Adipose tissue (tissue), 3 donors: Measurements from ENCODE around the gene UBE3C. TPM values are rescaled to one million over a fixed set of nuclear protein-coding genes. Genes with fewer than 3 reads are reported as not detected.
"Not testable (repeated sequence)": the region's sequence is repeated elsewhere in the genome, so short reads cannot be mapped to it uniquely, and the experiment has no call there.

Experiments
- H3K27ac ChIP-seq: one replicate; pipeline ENCODE4 v1.5.1; 2013; ENCODE audit warnings: low read depth, low read length
- WGBS, 3 donors: extraction: QIAGEN DNeasy Blood & Tissue Kit; methylation state at CpG; one replicate each; pipeline ENCODE4 v1.1.7; 2013; 5-methylcytosine and 5-hydroxymethylcytosine counted together
- polyA plus RNA-seq, 3 donors: library from polyadenylated mRNA; stranded (reverse); fragments of 200-250 nt; gene quantifications; one replicate each; pipeline ENCODE4 v1.2.3, GENCODE V29; 2013
- donor health status: healthy with polysubstance abuse.
- donor health status: Bipolar disorder and iron deficiency.
- donor health status: healthy.

Gene UBE3C
- polyA plus RNA-seq, 3 donors, result 15.6 to 33.2 (median 27.6) TPM

DNA sequence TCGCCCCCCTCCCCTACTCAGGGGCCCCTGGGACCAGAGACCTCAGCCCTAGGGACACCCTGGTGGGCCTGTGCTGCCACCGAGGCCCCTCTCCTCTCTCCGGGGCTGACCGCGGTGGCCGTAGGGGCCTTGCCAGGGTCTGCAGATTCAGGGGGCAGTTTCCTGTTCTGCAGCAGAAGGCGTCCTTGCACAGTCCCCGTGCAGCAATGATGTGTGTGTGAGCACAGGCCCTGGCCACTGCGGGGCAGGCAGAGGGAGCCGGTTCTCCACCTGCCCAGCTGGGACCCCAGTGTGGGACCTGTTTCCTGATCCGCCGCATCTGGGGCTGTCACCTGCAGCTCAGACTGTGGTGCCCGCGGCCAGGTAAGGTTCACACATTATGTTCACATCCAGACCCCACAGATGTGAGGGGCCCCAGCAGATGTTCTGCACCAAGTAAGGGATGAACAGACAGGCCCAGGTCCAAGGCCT is 137.4 kb downstream of the UBE3C start:
- 69 to 74% (median 72%) methylated on average over 14 of the region's 14 CpGs for WGBS, 3 donors
- H3K27ac ChIP-seq, result no peak overlapping the region

DNA sequence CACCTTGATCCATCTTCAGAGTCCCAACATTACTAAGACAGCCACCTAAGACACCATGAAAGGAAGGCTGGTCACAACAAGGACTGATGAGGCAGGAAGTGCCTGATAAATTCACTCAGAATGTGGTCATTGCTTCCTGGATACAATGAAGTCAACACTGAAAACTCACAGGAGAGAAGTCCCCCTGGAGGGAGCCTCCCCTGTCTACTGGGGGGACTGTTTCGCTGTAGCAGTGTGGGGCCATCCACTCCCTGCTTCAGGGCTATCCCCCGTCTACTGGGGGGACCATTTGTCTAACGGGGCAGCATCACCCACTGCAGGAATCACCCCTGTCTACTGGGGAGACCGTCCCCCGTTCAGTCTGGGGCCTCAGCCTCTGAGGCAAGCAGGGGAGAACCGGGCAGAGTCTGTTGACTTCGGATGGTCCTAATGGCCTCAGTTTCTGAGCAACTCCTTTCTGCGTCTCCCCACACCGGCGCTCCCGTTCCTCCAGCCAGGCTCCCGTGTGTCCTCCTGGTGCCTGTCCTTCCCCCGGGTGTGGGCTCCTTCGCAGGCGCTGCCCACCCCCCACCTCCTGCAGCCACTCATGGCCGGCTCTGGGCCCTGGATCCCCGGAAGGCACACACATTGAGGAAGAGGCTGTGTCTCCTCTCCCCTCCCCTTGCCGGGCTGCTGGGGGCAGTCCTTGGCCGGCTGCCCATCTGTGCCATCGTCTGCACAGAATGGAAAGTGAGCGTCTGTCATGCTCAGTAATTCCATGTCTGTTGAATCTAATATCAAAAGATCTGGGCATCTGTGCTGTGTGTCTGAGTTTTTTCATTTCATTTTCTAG is 138.2 kb downstream of the UBE3C start:
- WGBS, 3 donors, result 39 to 47% (median 41%) methylated on average over 20 to 21 of the region's 21 CpGs
- H3K27ac ChIP-seq, result no peak overlapping the region

DNA sequence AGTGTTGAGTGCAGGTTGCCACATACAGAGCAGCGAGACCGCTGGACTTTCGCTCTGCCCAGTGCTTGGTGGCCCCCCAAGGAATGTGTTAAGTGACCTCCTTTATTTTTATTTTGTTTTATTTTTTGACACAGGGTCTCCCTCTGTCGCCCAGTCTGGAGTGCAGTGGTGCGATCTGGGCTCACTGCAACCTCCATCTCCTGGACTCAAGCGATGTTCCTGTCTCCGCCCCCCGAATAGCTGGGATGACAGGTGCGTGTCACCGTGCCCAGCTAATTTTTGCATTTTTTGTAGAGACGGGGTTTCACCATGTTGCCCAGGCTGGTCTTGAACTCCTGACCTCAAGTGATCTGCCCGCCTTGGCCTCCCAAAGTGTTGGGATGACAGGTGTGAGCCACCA is 138.8 kb downstream of the UBE3C start:
- not testable (repeated sequence) for H3K27ac ChIP-seq
- 87 to 93% (median 91%) methylated on average over 12 of the region's 12 CpGs for WGBS, 3 donors

DNA sequence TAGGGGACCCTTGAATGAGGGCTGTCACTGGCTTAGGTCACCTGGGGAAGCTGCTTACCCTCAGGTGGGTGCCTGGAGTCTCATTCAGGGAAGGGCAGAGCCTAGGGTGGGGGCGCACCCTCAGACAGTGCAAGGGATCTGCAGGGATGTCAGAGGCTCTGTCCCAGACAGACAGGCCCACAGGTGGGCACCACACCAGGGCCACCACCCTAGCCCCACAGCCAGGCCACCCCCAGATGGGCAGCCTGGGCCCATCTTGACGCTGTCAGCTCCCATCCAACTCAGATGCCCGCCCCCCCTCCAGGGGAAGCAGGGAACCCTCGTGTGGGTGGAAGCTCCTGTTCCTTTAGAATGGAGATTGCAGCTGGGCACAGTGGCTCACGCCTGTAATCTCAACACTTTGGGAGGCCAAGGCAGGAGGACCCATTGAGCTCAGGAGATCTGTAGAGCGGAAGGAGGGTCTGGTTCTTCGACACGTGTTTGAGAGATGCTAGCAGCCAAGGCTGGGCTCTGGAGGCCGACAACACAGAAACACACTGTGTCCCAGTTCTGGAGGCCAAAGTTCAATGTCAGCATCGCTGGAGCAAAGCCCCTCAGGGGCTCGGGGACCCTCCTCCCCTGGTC is 139.6 kb downstream of the UBE3C start:
- WGBS, 3 donors, result 81 to 83% (median 83%) methylated on average over 11 of the region's 11 CpGs
- H3K27ac ChIP-seq, result no peak overlapping the region

DNA sequence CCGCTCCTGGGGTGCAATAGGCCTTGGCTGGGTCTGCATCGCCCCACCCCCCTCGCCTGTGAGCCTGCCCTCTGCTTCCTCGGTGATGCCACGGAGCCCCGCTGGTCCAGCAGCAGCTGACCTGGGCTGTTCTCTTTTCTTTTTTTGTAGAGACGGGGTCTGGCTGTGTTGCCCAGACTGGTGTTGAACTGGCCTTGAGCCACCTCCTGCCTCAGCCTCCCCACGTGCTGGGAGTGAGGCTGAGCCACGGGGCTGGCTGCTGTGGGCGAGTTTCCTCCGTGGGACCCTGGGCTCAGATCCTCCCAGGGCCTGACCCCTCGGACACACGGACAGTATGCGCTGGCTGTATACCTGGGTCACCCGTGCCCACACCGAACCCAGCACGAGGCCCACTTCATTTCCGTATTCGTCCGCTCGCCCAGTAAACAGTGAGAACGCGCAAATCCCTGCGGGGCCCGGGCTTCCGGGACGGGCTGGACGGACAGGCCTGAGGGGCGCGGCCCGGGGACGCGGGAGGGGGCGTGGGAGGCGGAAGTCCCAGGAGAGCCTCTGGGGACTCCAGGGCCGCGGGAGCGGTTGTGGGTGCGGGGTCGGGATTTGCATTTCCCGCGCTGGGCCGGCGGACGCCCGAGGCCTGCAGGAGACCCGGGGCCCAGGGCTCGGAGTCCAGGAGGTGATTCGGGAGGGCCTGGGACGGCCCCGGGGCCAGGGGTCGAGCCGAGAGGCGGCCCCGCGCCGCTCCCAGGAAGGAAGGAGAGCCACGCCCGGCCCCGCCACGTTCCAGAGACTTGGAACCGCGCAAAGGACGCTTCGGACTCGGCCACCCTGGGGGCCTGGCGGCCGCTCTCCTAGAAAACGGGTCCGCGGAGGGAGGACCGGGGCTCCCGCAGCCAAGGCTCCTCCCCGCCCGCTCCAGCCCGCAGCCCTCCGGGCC is 140.3 kb downstream of the UBE3C start:
- H3K27ac ChIP-seq, result no peak overlapping the region
- WGBS, 3 donors, result 21 to 27% (median 21%) methylated on average over 54 to 77 of the region's 77 CpGs

DNA sequence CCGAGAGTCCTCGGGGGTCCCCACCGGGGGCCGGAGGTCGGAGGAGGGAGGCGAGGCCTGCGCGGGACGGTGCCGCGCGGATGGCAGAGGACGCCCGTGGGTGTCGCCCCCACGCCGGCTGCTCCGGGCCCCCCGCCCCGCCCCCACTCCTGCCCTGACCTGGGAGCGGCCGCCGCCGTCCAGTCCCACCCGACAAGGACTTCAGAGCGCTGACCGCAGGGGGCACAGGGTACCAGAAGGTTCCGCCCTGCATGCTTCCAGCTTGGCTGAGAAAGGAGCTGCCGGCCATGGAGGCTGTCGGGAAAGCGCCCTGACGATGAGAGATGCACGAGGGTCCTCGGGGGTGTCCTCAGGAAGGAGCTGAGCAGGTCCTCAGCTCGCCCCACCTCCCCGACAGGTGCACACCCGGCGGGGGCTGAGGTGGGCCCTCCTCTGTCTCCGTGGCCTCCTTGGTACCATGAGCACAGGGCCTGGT is 141.1 kb downstream of the UBE3C start:
- no peak overlapping the region for H3K27ac ChIP-seq
- whole genome bisulfite sequencing, 3 donors, result 21 to 31% (median 22%) methylated on average over 31 to 39 of the region's 39 CpGs

DNA sequence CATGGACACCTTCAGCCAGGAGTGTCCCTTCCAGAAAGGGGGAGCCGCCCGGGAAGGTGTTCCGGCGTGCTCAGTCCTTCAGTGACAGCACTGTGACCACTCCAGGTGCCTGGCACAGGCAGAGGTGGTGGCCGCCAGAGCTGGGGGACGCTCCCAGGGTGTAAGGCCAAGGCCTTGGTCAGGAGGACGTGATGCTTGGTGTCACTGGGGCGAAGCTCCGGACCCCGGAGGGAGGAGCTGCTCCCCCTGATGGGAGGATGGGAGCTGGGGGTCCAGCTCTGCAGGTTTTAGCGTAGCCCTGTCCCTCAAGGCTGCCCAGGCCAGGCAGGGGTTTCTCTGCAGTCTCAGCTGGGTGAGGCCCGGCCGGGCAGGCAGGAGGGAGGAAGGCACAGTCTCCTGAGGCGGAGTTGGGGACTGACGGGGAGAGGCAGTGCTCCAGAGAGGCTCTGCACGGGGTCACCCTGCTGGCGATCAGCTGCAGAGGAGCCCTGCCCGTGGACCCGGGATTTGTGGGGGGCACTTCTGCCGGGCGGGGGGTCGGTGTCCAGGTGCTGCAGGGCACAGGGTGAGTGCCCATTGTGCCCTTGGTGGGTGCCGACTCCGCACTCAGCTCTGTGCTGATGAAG is 141.6 kb downstream of the UBE3C start:
- WGBS, 3 donors, result 94 to 96% (median 95%) methylated on average over 22 to 24 of the region's 24 CpGs
- no peak overlapping the region for H3K27ac ChIP-seq

DNA sequence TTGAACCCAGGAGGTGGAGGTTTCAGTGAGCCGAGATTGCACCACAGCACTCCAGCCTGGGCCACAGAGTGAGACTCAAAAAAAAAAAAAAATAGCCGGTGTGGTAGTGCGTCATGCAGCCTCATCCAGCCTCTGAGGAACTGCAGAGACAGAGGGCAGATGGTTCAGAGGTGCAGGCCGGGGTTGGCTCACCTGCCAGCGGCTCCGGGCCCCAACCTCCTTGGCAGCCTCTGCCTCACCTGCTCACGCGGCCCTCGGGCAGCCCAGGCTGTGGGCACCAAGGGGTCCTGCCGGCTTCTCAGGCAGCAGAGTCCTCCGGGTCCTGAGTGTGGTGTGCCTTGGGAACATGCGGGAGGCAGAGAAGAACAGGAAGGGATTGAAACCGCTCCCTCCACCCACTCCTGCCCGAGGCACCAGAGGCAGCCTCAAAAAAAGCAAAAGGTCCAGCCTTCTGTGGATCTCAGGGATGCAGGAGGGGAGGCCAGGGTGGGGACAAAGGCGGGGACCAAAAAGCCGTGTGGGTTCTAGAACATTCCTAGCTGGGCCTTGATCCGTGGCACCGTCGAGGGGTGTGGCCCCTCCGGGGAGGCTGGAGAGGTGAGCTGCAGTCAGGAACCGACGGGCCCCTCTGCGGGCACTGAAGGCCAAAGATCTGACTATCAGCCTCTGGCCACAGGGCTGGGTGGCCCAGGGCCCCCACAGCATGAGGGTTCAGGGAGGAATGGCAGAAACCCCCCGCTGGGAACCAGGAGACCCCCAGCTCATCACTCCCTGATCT is 142.7 kb downstream of the UBE3C start:
- whole genome bisulfite sequencing, 3 donors, result 85 to 92% (median 90%) methylated on average over 24 of the region's 24 CpGs
- H3K27ac ChIP-seq, result no peak overlapping the region

DNA sequence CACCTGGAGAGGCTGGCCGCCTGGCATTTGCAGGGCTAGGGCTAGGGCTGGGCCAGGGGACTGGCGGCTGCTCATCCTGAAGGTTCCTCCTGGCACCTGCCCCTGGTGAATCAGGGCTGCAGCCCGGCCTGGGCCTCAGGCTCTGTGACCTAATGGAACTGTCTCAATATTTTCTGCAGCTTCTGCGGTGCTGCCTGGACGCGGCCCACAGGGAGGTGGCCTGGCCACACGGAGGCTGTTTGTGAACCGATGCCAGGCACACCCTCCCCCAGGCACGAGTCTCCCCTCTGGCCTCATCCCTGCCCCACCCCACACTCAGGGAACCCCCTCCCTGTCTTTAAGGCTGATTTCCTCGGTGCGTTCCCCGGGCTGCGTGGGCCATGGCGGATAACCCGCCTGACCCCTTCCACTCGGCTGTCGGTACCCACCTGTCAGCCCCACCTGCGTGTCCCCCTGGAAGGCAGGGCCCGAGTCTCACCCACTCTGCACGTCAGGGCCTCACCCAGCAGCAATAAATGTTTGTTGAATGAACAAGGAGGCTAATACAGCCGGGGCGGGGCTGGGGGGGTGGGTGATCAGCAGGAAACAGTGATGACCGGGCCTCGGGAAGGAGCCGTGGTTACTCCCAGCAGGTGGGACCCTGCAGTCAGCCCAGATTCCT is 143.5 kb downstream of the UBE3C start:
- 64 to 73% (median 73%) methylated on average over 25 of the region's 25 CpGs for WGBS, 3 donors
- no peak overlapping the region for H3K27ac ChIP-seq

DNA sequence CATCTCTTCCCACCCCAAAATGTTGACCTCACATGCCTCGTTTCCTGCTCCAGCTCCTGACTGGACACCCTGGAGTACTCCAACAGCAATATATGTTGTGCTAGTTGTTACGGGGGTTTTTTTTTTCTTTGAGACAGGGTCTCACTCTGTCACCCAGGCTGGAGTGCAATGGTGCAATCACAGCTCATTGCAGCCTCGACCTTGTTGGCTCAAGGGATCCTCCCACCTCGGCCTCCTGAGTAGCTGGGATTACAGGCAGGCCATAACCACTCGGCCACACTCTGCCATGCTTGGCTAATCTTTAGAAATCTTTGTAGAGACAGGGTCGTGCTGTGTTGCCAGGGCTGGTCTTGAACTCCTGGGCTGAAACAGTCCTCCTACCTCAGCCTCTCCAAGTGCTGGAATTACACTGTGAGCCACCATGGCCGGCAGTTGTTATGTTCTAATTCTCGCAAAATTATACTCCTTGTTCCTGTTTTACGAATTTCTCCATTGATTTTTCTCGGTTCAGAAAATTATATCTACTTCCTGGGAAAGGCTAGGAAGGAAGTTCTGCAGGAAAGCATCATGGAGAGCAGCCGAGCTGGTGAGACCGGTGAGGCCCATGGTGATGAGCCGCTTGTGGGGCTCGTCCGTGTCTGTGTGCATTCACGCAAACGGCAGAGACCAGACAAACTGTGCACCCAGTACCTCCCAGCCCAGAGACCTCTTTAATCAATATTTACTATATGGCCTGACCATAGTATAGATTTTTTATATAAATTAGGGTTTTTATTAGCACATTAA is 145.7 kb downstream of the UBE3C start:
- 76 to 92% (median 87%) methylated on average over 17 of the region's 17 CpGs for WGBS, 3 donors
- no peak overlapping the region for H3K27ac ChIP-seq

DNA sequence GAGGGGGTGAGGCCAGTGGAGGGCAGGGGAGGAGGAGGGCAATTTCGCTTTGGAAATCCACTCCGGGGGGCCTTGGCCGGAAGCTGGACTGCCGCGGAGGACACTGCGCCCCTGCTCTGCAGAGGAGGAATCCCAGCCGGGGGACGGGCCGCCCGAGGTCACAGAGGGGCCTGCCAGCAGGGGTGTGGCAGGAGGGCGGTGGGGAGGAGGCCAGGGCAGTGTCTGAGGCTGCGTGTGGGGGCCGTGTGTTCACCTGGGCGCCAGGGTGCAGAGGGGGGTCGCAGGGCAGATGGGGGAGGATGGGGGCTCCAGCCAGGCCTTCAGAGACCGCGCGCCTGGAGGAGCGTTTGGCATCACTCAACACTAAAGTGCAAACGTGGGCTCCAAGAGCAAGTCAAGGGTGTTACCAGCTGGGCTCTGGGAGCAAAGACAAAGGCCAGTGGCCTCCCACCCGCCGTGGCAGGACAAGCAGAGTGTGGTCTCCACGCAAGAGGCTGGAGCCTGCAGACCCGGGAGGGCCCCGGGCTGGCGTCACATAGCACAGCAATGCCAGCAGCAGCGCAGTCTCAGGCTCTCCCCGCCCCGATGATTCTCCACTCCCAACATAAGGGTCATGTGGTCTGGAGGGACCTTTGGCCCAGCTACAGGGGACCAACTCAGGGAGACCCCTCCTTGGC is 152.8 kb downstream of the UBE3C start:
- 76 to 90% (median 87%) methylated on average over 19 to 29 of the region's 29 CpGs for WGBS, 3 donors
- no peak overlapping the region for H3K27ac ChIP-seq

DNA sequence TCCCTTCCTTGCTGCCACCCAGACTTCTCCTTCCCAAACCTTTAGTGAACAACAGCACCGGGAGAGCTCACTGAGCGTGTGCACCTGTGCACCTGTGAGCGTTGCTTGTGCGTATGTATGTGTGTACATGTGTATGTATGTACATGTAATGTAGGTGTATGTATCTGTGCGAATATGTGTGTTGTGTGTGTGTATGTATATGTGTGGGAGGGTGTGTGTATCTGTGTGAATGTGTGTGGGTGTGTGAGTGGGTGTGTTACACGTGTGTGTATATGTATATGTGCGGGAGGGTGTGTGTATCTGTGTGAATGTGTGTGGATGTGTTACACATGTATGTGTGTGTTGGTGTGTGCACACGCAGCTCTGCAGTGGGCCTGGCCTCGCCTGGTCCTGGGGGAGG is 153.5 kb downstream of the UBE3C start:
- no peak overlapping the region for H3K27ac ChIP-seq
- 92 to 93% (median 93%) methylated on average over 9 of the region's 9 CpGs for WGBS, 3 donors

DNA sequence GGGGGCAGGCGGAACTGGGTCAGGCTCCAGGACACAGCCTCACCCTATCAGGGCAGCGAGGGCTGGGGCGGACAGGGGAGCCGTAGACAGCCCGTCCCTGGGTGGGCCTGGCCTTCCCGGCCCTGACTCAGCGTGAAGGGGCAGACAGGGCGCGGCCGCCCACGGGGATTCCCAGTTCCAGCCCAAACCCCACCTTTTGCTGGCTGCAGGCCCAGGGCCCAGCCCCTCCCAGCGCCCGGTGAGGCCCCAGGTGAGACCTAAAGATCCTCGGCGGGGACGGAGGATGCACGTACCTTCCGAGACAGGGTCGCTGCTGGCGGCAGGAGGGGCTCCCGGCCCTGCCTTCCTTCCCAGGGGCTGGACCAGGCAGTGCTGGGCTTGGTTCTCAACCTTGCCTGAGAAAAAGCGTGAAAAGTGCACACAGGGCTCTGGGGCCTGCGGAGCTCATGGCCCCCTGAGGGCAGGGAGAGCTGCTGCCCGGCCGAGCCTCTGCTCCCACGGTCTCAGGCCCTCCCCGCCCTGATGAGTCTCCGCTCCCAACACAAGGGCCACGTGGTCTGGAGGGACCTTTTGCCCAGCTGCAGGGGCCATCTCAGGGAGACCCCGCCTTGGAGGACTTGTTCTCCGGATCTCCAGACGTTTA is 154.2 kb downstream of the UBE3C start:
- WGBS, 3 donors, result 52 to 70% (median 70%) methylated on average over 28 to 32 of the region's 32 CpGs

DNA sequence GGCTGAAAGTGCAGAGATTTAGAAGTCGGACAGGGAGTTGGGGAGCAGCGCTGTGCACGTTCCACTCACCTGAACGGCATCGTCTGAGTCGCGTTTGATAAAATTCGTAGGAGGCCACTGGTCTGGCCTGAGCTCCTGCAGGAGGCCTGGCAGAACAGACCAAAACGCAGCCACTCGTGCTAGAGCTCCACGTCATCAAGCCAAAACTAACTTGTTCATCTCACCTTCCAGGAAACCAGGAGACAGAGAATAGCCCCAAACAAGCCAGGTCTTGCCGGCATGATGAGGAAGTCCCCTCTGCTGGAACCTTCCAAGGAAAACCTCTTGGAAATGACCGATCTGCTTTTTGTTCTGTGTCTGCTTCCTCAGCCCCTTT is 154.7 kb downstream of the UBE3C start:
- 83 to 87% (median 86%) methylated on average over 13 of the region's 13 CpGs for WGBS, 3 donors
- no peak overlapping the region for H3K27ac ChIP-seq

More for the DNA sequence above, 154.2 kb downstream of the UBE3C start:
- no peak overlapping the region for H3K27ac ChIP-seq

DNA sequence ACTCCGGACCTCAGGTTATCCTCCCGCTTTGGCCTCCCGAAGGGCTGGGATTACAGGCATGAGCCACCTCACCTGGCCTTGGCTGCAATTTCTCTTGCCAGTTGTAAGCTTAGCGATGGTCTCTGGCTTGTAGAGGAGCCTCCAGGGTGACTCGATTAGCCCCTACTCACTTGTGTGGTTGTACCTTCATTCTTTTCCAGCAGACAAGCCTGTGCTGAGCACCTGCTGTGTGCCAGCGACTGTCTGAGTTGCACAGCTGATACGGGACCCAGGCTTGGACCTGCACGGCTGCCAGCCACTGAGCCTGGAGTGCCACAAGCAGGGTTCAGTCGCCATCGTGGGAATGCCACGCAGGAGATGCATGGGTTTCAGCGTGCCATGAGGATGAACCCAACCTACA is 156.0 kb downstream of the UBE3C start:
- no peak overlapping the region for H3K27ac ChIP-seq
- WGBS, 3 donors, result 84 to 92% (median 90%) methylated on average over 12 of the region's 12 CpGs
